T1000 (cell line): ENCODE data around the gene LMTK3.
"Not testable (repeated sequence)": the region's sequence is repeated elsewhere in the genome, so short reads cannot be mapped to it uniquely, and the experiment has no call there.

Experiments used
- DNase-seq: peaks from one replicate; lab custom pipeline; 2025; ENCODE audit warnings: mixed read lengths; lab: John Stamatoyannopoulos, UW

The LMTK3 gene

GRCh38 chr19:48506138-48506733 is 5.4 kb downstream of the LMTK3 start:
- no peak for DNase-seq

- DNase-seq: no peak
Measured at GRCh38 chr19:48502350-48503018, 9.2 kb downstream of the LMTK3 start.

- DNase-seq: peak; percentile 22
Measured at GRCh38 chr19:48501494-48502349, 9.9 kb downstream of the LMTK3 start.

GRCh38 chr19:48500830-48501493 is 10.7 kb downstream of the LMTK3 start:
- no peak for DNase-seq

GRCh38 chr19:48499316-48500090 is 12.1 kb downstream of the LMTK3 start:
- no peak for DNase-seq

GRCh38 chr19:48498595-48499311 is 12.9 kb downstream of the LMTK3 start:
- DNase-seq: no peak

GRCh38 chr19:48497728-48498594 is 13.7 kb downstream of the LMTK3 start:
- DNase-seq: no peak

GRCh38 chr19:48496959-48497727 is 14.5 kb downstream of the LMTK3 start:
- no peak for DNase-seq

- DNase-seq: no peak
Measured at GRCh38 chr19:48495396-48495795, 16.2 kb downstream of the LMTK3 start.

- no peak for DNase-seq
Measured at GRCh38 chr19:48493718-48494401, 17.8 kb downstream of the LMTK3 start.

GRCh38 chr19:48492925-48493717 is 18.5 kb downstream of the LMTK3 start:
- peak; percentile 98 for DNase-seq

- no peak for DNase-seq
Measured at GRCh38 chr19:48491793-48492123, 19.9 kb downstream of the LMTK3 start.

- DNase-seq: no peak
Measured at GRCh38 chr19:48490981-48491792, 20.4 kb downstream of the LMTK3 start.

GRCh38 chr19:48489608-48490216 is 21.9 kb downstream of the LMTK3 start:
- peak; percentile 47 for DNase-seq

- DNase-seq: not testable (repeated sequence)
Measured at GRCh38 chr19:48488478-48488877, 23.2 kb downstream of the LMTK3 start.

GRCh38 chr19:48487948-48488347 is 23.7 kb downstream of the LMTK3 start:
- DNase-seq: peak; percentile 88

GRCh38 chr19:48487544-48487943 is 24.1 kb downstream of the LMTK3 start:
- no peak for DNase-seq
